GM15510 (cell line): ENCODE results near the gene SUCNR1.

ENCODE experiments used
- POLR2A ChIP-seq: IDR thresholded peaks from 3 replicates; pipeline ENCODE4 v1.6.1; 2011; ENCODE audit warnings: borderline replicate concordance; ENCODE audit not compliant: insufficient read length; ENCODE audit errors: extremely low read depth

Gene SUCNR1, protein sequence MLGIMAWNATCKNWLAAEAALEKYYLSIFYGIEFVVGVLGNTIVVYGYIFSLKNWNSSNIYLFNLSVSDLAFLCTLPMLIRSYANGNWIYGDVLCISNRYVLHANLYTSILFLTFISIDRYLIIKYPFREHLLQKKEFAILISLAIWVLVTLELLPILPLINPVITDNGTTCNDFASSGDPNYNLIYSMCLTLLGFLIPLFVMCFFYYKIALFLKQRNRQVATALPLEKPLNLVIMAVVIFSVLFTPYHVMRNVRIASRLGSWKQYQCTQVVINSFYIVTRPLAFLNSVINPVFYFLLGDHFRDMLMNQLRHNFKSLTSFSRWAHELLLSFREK

DNA sequence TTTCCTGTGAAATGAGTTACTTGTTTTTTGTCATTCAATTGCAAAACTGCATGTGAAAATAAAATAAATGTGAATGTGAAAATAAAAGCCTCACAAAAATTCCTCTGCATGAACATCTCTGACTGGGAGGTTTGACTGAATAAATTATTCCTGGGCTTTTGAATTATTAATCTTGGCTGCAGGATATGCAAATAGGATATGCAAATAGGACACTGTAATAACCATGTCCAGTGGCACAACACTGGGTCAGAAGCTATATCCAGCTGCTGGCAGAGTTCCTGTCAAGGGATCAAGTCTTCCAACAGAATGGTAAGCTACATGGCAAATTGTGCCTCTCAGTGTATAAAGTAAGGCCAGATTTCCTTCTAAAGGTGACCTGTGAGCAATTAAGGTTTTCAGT lies at the start of gene SUCNR1:
Gene SUCNR1 (plus strand): TSS at position 246 of the 400 bp plus-strand sequence. CDS start 6,250 bp downstream, outside the sequence.
- TF ChIP-seq POLR2A: no peak

DNA sequence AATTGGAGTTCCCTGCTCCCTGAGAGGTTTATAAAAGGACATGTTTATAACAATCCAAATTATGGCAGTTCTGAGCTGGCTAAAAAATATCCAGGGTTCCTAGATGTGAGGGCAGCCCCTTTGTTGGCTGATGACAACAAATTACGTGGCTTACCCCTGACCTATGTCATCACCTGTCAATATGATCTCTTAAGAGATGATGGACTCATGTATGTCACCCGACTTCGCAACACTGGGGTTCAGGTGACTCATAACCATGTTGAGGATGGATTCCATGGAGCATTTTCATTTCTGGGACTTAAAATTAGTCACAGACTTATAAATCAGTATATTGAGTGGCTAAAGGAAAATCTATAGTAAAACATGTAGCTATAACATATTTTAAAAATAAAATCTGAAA lies 45.6 kb upstream of the SUCNR1 start:
- no peak for TF ChIP-seq POLR2A

DNA sequence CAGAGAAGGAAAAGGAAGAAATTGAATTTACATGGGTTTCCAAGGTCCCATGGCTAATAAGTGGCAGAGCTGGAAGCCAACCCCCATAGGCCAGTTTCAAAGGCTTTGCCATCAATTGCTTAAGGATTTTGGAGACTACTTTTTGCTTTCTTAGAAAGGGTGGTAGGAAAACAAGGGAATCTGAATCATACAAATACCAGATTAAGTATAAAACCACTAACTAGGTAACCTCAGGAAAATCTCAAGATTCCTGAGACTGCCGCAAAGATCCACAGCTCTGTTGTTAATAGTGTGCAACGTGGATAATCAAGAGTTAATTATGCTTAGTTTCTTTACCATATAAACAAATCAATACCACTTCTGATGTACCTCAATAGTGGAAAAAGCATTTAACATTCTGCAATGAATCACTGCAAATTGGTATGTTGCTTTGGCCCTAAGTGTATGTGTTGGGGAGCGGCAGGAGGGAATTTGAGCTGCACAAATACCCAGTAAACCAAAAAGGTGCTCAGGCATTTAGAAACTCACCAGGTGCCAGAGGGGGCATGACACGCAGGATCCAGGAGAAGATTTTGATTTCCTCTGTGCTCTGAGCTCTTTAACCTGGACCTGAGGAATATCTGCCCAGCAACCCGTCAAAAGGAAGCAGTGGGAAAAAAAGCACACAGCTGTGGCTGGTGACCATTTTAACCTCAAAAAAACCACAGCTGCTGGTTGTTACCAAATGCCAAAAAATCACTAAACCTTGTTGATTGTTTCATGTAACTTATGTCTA lies 37.5 kb upstream of the SUCNR1 start:
- no peak for TF ChIP-seq POLR2A

GRCh38 chr3:151837057-151837456 lies 36.4 kb upstream of the SUCNR1 start:
- TF ChIP-seq POLR2A: no peak

- TF ChIP-seq POLR2A: no peak
These were observed 34.7 kb upstream of the SUCNR1 start for GRCh38 chr3:151838574-151839312.

DNA sequence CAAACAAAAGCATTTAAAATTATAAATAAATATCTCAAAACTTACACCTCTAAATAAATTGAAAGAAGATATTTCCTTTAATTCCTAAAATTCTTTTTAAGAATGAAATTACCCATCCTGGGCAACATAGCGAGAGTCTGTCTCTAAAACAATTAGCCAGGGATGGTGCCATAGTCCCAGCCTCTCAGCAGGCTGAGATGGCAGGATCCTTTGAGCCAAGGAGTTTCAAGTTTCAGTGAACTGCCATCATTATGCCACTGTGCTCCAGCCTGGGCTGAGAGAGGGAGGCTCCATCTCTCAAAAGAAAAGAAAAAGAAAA lies 34.2 kb upstream of the SUCNR1 start:
- no peak for TF ChIP-seq POLR2A

GRCh38 chr3:151841801-151842200 lies 31.6 kb upstream of the SUCNR1 start:
- TF ChIP-seq POLR2A: no peak

DNA sequence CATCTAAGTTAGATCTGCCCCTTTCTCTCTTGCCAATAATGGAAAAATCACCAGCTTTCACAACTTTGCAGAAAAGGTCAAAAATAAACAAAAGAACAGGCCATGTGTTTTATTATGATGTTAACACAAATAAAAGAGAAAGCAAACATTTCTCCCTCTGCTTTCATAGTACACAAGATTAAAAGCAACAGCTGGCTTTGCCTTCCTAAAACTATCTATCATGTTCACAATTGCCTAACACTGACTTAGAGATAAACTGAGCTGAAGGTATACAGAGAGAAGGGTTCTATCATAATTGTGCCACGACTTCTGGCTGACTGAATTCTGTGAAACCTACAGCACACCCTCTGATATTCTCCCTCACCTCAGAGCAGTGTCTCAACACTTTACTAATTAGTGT lies 30.2 kb upstream of the SUCNR1 start:
- no peak for TF ChIP-seq POLR2A

DNA sequence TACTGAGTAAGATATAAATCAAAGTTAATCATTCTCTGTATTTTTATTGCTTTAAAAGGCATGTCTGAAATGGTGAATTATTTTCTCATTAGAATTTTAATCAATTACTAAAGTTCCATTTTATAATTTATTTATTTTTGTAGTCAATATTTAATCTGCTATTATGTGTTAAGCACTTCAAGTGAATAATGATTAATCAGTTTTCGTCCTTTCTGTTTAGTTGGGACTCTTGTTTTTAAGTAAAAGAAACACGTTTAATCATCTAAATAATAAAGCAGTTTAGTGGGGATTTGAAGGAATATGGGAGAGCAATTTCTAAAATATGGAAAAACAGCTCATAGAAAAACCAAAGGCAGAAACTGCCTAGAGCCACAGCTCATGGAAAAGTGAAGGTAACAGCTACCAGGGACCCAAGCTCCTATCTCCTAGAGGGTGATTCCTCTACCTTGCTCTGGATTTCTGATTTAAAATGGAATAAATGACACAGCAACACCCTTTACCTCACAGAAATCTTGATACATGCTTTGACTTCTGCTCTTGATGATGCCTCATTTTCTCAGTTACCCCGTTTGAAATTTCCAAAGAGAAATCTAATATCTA lies 28.0 kb upstream of the SUCNR1 start:
- no peak for TF ChIP-seq POLR2A

DNA sequence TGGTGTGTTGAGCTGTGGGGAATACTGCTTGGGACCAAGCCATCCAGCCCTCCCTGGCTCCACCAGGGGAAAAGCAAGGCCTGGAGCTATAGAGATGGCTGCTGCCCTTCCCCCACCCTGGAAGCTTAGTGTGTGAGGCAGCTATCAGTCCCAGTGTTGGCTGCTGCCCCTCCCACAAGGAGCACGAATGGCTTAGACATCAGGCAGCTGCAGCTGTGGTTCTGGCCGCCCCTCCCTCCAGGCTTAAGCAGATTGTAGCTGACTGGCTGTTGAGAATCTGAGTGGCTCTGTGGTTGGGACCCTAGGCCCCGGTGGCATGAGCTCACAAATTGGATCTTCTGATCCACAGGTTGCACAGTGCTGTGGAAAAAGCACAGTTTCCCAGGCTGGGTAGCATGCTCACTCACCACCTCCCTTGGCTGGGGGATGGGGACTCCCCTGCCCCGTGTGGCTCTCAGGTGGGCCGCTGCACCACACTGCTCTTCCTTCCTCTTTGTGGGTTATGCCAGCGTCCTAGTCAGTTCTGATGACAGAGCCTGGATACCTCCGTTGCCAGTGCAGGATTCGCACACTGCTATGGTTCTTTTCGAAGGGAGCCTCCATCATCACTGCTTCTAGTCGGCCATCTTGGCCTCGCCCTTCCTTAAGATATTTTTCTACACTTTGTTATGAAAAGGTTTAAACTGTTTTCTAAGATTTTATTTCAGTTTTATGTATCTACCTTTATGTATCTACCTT lies 21.2 kb upstream of the SUCNR1 start:
- TF ChIP-seq POLR2A: no peak

DNA sequence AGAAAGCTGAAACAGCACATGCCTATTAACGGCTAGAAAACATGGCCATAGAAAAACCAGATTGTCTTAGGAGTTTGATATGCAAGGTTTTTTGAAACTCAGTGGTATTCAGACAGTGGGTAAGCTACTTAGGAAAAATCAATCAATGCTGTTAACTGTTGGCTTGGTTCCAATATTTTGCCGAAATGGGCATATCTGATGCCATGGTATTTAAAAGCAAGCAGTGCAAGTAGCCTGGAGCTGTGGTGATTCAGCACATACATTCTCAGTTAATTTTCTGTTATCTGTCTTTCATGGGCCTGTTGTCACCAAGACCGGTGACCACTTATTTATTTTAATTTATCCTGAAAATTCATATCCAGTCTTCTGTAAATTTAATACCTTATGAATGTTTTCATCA lies 17.3 kb upstream of the SUCNR1 start:
- no peak for TF ChIP-seq POLR2A

GRCh38 chr3:151856641-151857040 lies 16.8 kb upstream of the SUCNR1 start:
- no peak for TF ChIP-seq POLR2A

DNA sequence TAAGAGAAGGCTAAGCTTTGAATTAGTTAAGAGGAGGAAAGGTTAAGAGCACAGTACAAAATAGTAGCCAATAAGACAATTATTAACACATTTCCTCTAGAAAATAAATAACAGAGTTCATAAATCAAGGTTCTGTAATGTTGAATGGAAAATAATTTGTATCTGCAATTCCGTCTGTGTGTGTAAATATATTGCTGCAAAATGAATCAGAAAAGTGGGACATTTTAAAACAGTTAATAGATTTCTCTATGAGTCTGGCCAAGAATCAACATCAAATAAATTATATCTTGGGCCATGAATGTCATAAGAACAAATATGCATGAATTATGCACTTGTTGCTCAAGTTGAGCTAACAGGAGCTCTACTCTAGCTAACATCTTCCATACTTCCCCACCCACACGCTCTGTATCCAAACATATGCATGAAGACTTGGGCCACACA lies 14.2 kb upstream of the SUCNR1 start:
- TF ChIP-seq POLR2A: no peak

DNA sequence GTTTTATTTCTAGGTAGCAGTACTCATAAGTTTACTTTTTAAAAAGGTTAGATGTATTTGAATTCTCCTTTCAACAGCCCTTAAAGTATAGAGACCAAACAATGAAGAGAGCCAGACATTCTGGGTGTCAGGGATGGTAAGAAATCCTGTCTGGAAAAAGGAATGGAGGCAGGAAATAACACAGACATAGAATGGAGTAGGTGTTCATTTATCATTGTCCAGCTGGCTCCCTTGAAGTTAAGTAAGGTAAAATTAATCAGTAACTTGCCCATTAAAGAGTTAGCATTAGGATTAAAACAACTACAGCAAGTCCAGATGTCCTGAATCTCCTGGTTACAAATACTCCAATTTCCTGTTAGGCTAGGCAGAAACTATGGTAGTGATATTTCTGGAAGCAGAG lies 13.5 kb upstream of the SUCNR1 start:
- no peak for TF ChIP-seq POLR2A

DNA sequence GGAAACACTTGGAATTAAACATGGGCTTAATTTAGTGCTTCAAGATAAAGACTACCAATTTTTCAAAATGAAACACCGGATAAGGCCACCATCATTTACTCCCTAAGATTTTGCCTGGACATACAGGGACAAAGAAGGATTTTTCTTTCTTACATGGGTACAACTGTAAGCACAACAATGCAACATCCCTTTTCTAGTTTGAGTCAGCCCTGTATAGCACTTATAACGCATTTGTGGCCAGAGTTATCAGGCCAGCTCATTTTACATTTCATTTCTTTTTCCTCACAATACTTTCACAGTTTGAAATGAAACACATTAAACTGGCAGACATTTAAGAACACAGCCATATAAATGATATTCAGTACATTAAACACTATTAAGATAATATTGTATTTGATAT lies 9.8 kb upstream of the SUCNR1 start:
- no peak for TF ChIP-seq POLR2A

DNA sequence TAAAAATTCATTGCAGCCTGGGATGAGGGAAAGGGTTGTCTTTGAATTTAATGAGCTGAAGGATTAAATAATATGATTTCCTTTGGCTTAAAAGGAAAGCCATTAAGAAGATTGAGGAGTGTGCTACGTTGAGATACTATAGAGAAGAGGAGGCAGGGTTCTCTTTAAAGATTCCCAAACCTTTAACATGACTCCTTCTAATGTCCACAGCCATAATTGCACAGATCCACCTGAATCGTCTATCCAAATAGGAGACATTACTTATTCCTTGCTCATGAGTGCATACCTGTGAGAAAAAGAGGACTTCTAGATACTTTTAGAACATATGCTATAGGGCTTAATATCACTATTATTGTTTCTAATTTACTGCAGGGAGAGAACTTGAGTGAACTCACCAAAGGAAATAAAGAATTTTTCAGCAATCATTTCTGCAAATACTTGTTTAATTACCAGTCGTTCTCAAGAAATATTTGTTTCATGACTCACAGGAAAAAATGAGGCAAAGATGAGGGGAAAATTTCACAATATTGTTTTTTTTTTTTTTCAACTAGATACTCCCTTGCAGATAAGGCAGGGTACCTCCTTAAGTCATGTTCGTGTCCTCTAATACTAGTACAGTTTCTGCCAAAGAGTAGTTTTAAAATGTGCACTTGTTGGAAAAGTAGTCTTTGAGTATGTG lies 8.9 kb upstream of the SUCNR1 start:
- TF ChIP-seq POLR2A: no peak
